HG03060 (cell line): Measurements from ENCODE around the gene SMARCAL1.
"Not testable (repeated sequence)": the region's sequence is repeated elsewhere in the genome, so short reads cannot be mapped to it uniquely, and the experiment has no call there.

ENCODE experiments used
- ATAC-seq: cut with Tn5 transposase; IDR thresholded peaks from one replicate; pipeline ENCODE4 v1.9.1; 2021; ENCODE audit warnings: low read depth, moderate number of reproducible peaks; ENCODE audit not compliant: unreplicated experiment

SMARCAL1 gene

GRCh38 chr2:216412022-216412999 lies at the start of gene SMARCAL1:
Gene SMARCAL1 (plus strand): TSS chr2:216412484. CDS start chr2:216414705, 2,221 bp downstream.
- peak; percentile 85 for ATAC-seq

GRCh38 chr2:216362730-216363129 lies 49.6 kb upstream of the SMARCAL1 start:
- no peak for ATAC-seq

- no peak for ATAC-seq
These were observed 49.1 kb upstream of the SMARCAL1 start for GRCh38 chr2:216363221-216363620.

GRCh38 chr2:216365518-216365917 lies 46.8 kb upstream of the SMARCAL1 start:
- ATAC-seq = no peak

GRCh38 chr2:216366777-216367471 lies 45.4 kb upstream of the SMARCAL1 start:
- ATAC-seq = no peak

- ATAC-seq = no peak
These were observed 42.5 kb upstream of the SMARCAL1 start for GRCh38 chr2:216369821-216370220.

GRCh38 chr2:216370961-216371712 lies 41.1 kb upstream of the SMARCAL1 start:
- no peak for ATAC-seq

GRCh38 chr2:216371721-216372702 lies 40.3 kb upstream of the SMARCAL1 start, which contains the start of gene MARCHF4:
Gene MARCHF4 (minus strand): TSS chr2:216372483. CDS start chr2:216370260, 2,223 bp downstream.
- no peak for ATAC-seq

- no peak for ATAC-seq
These were observed 39.5 kb upstream of the SMARCAL1 start for GRCh38 chr2:216372761-216373291.

- ATAC-seq = no peak
These were observed 38.4 kb upstream of the SMARCAL1 start for GRCh38 chr2:216373896-216374295.

GRCh38 chr2:216375286-216375685 lies 37.0 kb upstream of the SMARCAL1 start:
- ATAC-seq = no peak

GRCh38 chr2:216379977-216380376 lies 32.3 kb upstream of the SMARCAL1 start:
- no peak for ATAC-seq

- not testable (repeated sequence) for ATAC-seq
These were observed 27.9 kb upstream of the SMARCAL1 start for GRCh38 chr2:216384409-216384808.

- ATAC-seq = no peak
These were observed 26.8 kb upstream of the SMARCAL1 start for GRCh38 chr2:216385478-216385877.

- ATAC-seq = no peak
These were observed 25.0 kb upstream of the SMARCAL1 start for GRCh38 chr2:216387262-216387661.

- ATAC-seq = no peak
These were observed 24.0 kb upstream of the SMARCAL1 start for GRCh38 chr2:216388046-216388884.

GRCh38 chr2:216389570-216389969 lies 22.7 kb upstream of the SMARCAL1 start:
- ATAC-seq = no peak

- no peak for ATAC-seq
These were observed 20.9 kb upstream of the SMARCAL1 start for GRCh38 chr2:216391401-216391800.
